Mammary microvascular endothelial cell (primary cell): ENCODE data around the gene SLC39A12. TPM values are rescaled to one million over a fixed set of nuclear protein-coding genes. Genes with fewer than 3 reads are reported as not detected.

Source experiments
- total RNA-seq: library from RNA; depleted of rRNA; stranded (reverse); fragments of >200 nt; gene quantifications from 2 replicates; pipeline ENCODE4 v1.2.3, GENCODE V29; 2015

SLC39A12 gene
- not detected in 2 replicates for total RNA-seq

GRCh38 chr10:17951868-17952371, at the start of gene SLC39A12:
SLC39A12 (plus strand) TSS chr10:17951918; CDS start chr10:17953277, 1,359 bp downstream.

Other genes with a start within 250 kb of the SLC39A12 start
- gene TMEM236, start 199.7 kb upstream of the SLC39A12 start, total RNA-seq = 0.79 and 0.80 TPM in 2 replicates
- 17.5 and 17.9 TPM in 2 replicates for gene MRC1, start 142.6 kb upstream of the SLC39A12 start, total RNA-seq
- not detected in 2 replicates for gene CACNB2, start 188.5 kb downstream of the SLC39A12 start, total RNA-seq